AG20443 (cell line): Measurements from ENCODE around the gene TNS1.

Experiments used
- DNase-seq: peaks from one replicate; pipeline ENCODE4 v3.0.0; 2012; ENCODE audit warnings: low spot score, mixed read lengths

TNS1 gene

GRCh38 chr2:217913436-217913835 lies 89.4 kb downstream of the TNS1 start:
- no peak for DNase-seq

GRCh38 chr2:217912098-217913024 lies 90.4 kb downstream of the TNS1 start:
- no peak for DNase-seq

GRCh38 chr2:217911283-217912097 lies 91.3 kb downstream of the TNS1 start:
- peak; percentile 78 for DNase-seq

GRCh38 chr2:217910875-217911212 lies 92.0 kb downstream of the TNS1 start:
- DNase-seq = no peak

GRCh38 chr2:217909156-217909820 lies 93.5 kb downstream of the TNS1 start:
- DNase-seq = no peak

GRCh38 chr2:217908544-217908943 lies 94.3 kb downstream of the TNS1 start:
- no peak for DNase-seq

- DNase-seq = no peak
These were observed 95.5 kb downstream of the TNS1 start for GRCh38 chr2:217907266-217907665.

- peak; percentile 53 for DNase-seq
These were observed 96.0 kb downstream of the TNS1 start for GRCh38 chr2:217906798-217907197.

GRCh38 chr2:217905896-217906295 lies 96.9 kb downstream of the TNS1 start:
- DNase-seq = no peak

GRCh38 chr2:217905395-217905794 lies 97.4 kb downstream of the TNS1 start:
- no peak for DNase-seq

- DNase-seq = no peak
These were observed 98.2 kb downstream of the TNS1 start for GRCh38 chr2:217904614-217904965.

- DNase-seq = peak; percentile 70
These were observed 98.8 kb downstream of the TNS1 start for GRCh38 chr2:217903859-217904613.

- DNase-seq = no peak
These were observed 99.5 kb downstream of the TNS1 start for GRCh38 chr2:217903142-217903858.

- DNase-seq = peak; percentile 69
These were observed 100.2 kb downstream of the TNS1 start for GRCh38 chr2:217902379-217903141.

GRCh38 chr2:217901835-217902378 lies 100.9 kb downstream of the TNS1 start:
- peak; percentile 83 for DNase-seq

GRCh38 chr2:217901400-217901799 lies 101.4 kb downstream of the TNS1 start:
- no peak for DNase-seq

GRCh38 chr2:217900780-217901360 lies 101.9 kb downstream of the TNS1 start:
- no peak for DNase-seq

GRCh38 chr2:217900010-217900779 lies 102.6 kb downstream of the TNS1 start:
- no peak for DNase-seq
